IMR-90 (cell line): ENCODE measurements around the gene SFXN3. TPM values are rescaled to one million over a fixed set of nuclear protein-coding genes. Genes with fewer than 3 reads are reported as not detected.

Experiments used
- BHLHE40 ChIP-seq: fragments of 150-350 bp; IDR thresholded peaks from 2 replicates; pipeline ENCODE4 v1.6.1; 2016; ENCODE audit warnings: mild to moderate bottlenecking, low read depth, low read length
- CTCF ChIP-seq: conservative IDR thresholded peaks from 2 replicates; pipeline ENCODE4 v1.5.1; 2012; ENCODE audit warnings: mild to moderate bottlenecking, low read depth, low read length, improper control_type of control experiment
- FOS ChIP-seq: fragments of 150-350 bp; IDR thresholded peaks from 2 replicates; pipeline ENCODE4 v1.6.1; 2016; ENCODE audit warnings: low read depth, low read length
- polyA plus RNA-seq, 3 experiments: library from polyadenylated mRNA; depleted of rRNA; stranded (reverse); fragments of >200 nt; gene quantifications; 2 replicates each; pipeline ENCODE4 v1.2.3, GENCODE V29; 2012; ENCODE audit warnings: low replicate concordance in 1 of 3
- total RNA-seq: library from RNA; depleted of rRNA; stranded (reverse); fragments of >200 nt; gene quantifications from 2 replicates; pipeline ENCODE4 v1.2.3, GENCODE V29; 2012

Gene SFXN3
- total and polyA plus RNA-seq, 2 of the 4 experiments (the other 2 are of a cell fraction) = 64.7 to 77.2 TPM

GRCh38 chr10:101066146-101066895 lies 35.3 kb downstream of the SFXN3 start (continued):
- TF ChIP-seq CTCF (peak; percentile 52), FOS (no peak), BHLHE40 (no peak)
